ENCODE data around the gene CDT1.

GRCh38 chr16:88789594-88789993 lies 14.0 kb upstream of the CDT1 start:
- TF ChIP-seq SUZ12 (IDR thresholded peaks at IDR 0.05; ENCODE audit: extremely low read depth, insufficient read depth, insufficient read length) (no peak), YY1 (IDR thresholded peaks at IDR 0.05; ENCODE audit: insufficient read depth, insufficient read length) (no peak)

All from NT2/D1 (cell line).